ENCODE measurements around the gene COL23A1. TPM values are rescaled to one million over a fixed set of nuclear protein-coding genes. Genes with fewer than 3 reads are reported as not detected.

COL23A1 gene
- total and polyA plus RNA-seq, 2 experiments from 2014 or later = 4.8 to 8.2 TPM

DNA sequence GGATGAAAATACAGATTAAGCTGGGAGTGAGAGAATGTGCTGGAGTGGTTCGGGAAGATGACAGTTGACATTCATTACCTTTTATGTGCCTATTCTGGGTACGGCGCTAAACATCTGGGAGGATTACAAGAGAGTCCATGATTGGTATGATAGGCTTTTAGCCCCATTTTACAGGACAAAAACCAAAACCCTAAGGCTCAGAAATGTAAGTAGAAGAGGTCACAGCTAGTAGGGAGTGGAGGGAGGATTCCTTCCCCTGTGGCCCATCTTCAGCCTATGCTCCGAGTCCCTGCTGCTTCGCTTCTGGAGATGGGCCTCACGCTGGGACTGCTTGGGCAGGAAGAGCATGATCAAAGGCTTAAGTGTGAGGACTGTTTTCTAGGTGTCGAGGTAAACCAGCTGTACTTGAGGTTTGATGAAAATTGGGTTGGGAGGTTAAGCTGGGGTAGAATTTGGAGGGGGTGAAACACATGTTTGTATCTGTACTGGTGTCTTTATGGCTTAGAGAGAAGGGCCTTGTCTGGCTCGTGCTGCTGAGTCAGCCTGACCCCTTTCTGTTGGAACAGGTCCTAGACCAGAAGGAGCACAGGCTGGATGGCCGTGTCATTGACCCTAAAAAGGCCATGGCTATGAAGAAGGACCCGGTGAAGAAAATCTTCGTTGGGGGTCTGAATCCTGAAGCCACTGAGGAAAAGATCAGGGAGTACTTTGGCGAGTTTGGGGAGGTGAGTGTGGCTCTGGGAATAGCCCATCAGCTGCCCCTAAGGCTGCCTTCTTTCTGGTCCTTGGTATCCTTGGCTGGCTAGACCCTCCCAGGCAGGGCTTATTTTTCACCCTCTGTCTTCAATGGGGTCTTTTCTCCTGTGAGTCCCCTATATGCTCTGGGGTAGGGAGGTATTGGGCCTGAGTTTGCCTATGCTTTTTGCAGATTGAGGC lies 383.8 kb downstream of the COL23A1 start (continued):
- TF ChIP-seq NANOG (IDR thresholded peaks at IDR 0.05; ENCODE audit: borderline replicate concordance) = no peak
- TF ChIP-seq, protein P1, sequence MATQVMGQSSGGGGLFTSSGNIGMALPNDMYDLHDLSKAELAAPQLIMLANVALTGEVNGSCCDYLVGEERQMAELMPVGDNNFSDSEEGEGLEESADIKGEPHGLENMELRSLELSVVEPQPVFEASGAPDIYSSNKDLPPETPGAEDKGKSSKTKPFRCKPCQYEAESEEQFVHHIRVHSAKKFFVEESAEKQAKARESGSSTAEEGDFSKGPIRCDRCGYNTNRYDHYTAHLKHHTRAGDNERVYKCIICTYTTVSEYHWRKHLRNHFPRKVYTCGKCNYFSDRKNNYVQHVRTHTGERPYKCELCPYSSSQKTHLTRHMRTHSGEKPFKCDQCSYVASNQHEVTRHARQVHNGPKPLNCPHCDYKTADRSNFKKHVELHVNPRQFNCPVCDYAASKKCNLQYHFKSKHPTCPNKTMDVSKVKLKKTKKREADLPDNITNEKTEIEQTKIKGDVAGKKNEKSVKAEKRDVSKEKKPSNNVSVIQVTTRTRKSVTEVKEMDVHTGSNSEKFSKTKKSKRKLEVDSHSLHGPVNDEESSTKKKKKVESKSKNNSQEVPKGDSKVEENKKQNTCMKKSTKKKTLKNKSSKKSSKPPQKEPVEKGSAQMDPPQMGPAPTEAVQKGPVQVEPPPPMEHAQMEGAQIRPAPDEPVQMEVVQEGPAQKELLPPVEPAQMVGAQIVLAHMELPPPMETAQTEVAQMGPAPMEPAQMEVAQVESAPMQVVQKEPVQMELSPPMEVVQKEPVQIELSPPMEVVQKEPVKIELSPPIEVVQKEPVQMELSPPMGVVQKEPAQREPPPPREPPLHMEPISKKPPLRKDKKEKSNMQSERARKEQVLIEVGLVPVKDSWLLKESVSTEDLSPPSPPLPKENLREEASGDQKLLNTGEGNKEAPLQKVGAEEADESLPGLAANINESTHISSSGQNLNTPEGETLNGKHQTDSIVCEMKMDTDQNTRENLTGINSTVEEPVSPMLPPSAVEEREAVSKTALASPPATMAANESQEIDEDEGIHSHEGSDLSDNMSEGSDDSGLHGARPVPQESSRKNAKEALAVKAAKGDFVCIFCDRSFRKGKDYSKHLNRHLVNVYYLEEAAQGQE (IDR thresholded peaks at IDR 0.05; ENCODE audit: unreplicated experiment) = no peak
- TF ChIP-seq POLR2AphosphoS5 (IDR thresholded peaks at IDR 0.05; ENCODE audit: low read depth) = no peak
- TF ChIP-seq CREB1 (CRISPR knock-in tag; IDR thresholded peaks at IDR 0.05; ENCODE audit: low read depth) = no peak
- TF ChIP-seq EZH2phosphoT487 (IDR thresholded peaks at IDR 0.05; ENCODE audit: unreplicated experiment) = no peak
- no peak for TF ChIP-seq JUNB (IDR thresholded peaks at IDR 0.05; ENCODE audit: unreplicated experiment)
- no peak for TF ChIP-seq ZNF114 (CRISPR knock-in tag; IDR thresholded peaks at IDR 0.05)
- TF ChIP-seq ZNF331 (CRISPR knock-in tag; IDR thresholded peaks at IDR 0.05; ENCODE audit: low read depth) = no peak

DNA sequence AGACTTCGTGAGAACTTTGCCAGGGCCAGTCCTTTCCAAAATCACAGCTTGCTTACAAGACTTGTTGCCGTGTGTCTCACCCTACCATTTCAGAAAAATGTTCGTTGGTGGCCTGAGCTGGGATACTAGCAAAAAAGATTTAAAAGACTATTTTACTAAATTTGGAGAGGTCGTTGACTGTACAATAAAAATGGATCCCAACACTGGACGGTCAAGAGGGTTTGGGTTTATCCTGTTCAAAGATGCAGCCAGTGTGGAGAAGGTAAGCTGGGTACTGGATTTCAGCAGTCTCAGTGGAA lies 384.5 kb downstream of the COL23A1 start:
- H3K4me2 ChIP-seq = peak overlapping the region; percentile 99
- Mint-ChIP-seq H3K9me3 (peaks cover 8% of the 10 kb centered on the region), H3K4me1 (peaks cover 38% of the 10 kb centered on the region), H3K27me3 (ENCODE audit: insufficient read depth, low read depth, poor library complexity) (peaks cover 32% of the 10 kb centered on the region), H3K4me3 (peak overlapping the region; percentile 90), H3K27ac (peak overlapping the region; percentile 50), H3K36me3 (ENCODE audit: low read depth) (peaks cover 59% of the 10 kb centered on the region)
- H3K36me3 ChIP-seq (ENCODE audit: insufficient read depth) = peaks cover 53% of the 10 kb centered on the region
- H2AFZ ChIP-seq = no peak overlapping the region
- H3K4me3 ChIP-seq = peak overlapping the region; percentile 100
- peak overlapping the region; percentile 84 for H3K27ac ChIP-seq (ENCODE audit: low read depth)
- ATAC-seq (no peak), DNase-seq (ENCODE audit: low spot score) (no peak)
- no peaks in the 10 kb centered on the region for H3K27me3 ChIP-seq (ENCODE audit: insufficient read depth)
- H3K79me2 ChIP-seq (replicated peaks; ENCODE audit: insufficient read depth) = peaks cover 56% of the 10 kb centered on the region
- no peaks in the 10 kb centered on the region for H3K9me2 ChIP-seq (ENCODE audit: insufficient read depth)
- H3F3A ChIP-seq (replicated peaks; ENCODE audit: low read depth) = peaks cover 53% of the 10 kb centered on the region
- H4K20me1 ChIP-seq (replicated peaks; ENCODE audit: insufficient read depth) = peaks cover 52% of the 10 kb centered on the region
- H3K4me1 ChIP-seq (ENCODE audit: insufficient read depth) = peaks cover 23% of the 10 kb centered on the region
- TF ChIP-seq STAT1 (IDR thresholded peaks at IDR 0.05; ENCODE audit: unreplicated experiment) (no peak), NANOG (IDR thresholded peaks at IDR 0.05; ENCODE audit: borderline replicate concordance) (no peak), POLR2AphosphoS5 (IDR thresholded peaks at IDR 0.05; ENCODE audit: low read depth) (no peak), CREB1 (CRISPR knock-in tag; IDR thresholded peaks at IDR 0.05; ENCODE audit: low read depth) (no peak), ZNF114 (CRISPR knock-in tag; IDR thresholded peaks at IDR 0.05) (no peak)
- TF ChIP-seq, protein P2, sequence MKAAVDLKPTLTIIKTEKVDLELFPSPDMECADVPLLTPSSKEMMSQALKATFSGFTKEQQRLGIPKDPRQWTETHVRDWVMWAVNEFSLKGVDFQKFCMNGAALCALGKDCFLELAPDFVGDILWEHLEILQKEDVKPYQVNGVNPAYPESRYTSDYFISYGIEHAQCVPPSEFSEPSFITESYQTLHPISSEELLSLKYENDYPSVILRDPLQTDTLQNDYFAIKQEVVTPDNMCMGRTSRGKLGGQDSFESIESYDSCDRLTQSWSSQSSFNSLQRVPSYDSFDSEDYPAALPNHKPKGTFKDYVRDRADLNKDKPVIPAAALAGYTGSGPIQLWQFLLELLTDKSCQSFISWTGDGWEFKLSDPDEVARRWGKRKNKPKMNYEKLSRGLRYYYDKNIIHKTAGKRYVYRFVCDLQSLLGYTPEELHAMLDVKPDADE (IDR thresholded peaks at IDR 0.05) = no peak
- TF ChIP-seq, protein P3, sequence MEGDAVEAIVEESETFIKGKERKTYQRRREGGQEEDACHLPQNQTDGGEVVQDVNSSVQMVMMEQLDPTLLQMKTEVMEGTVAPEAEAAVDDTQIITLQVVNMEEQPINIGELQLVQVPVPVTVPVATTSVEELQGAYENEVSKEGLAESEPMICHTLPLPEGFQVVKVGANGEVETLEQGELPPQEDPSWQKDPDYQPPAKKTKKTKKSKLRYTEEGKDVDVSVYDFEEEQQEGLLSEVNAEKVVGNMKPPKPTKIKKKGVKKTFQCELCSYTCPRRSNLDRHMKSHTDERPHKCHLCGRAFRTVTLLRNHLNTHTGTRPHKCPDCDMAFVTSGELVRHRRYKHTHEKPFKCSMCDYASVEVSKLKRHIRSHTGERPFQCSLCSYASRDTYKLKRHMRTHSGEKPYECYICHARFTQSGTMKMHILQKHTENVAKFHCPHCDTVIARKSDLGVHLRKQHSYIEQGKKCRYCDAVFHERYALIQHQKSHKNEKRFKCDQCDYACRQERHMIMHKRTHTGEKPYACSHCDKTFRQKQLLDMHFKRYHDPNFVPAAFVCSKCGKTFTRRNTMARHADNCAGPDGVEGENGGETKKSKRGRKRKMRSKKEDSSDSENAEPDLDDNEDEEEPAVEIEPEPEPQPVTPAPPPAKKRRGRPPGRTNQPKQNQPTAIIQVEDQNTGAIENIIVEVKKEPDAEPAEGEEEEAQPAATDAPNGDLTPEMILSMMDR (conservative IDR thresholded peaks at IDR 0.05; ENCODE audit: low read depth in 2 of 2) = no peak

Measured in GM23338 (cell line).